ENCODE measurements around the gene FILIP1L.

The FILIP1L gene

DNA sequence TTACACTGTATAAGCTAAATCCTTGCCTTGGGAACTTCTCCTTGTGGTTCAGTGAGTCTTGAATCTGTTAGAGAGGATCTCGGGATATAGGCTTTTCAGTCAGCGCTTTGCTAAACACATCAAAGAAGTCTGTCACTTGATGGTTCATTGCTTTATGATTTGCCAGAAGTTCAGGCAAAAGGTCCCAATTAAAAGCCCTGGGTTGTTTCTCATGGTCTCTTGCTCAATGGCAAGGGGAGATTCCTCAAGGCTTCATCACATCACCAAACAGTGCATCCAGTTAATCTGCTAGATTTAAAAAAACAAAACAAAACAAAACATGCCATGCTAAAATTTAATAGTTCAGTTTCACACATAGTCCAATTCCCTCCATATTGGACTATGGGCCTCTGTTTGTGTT, 114.8 kb downstream of the FILIP1L start:
- TF ChIP-seq, protein P1, sequence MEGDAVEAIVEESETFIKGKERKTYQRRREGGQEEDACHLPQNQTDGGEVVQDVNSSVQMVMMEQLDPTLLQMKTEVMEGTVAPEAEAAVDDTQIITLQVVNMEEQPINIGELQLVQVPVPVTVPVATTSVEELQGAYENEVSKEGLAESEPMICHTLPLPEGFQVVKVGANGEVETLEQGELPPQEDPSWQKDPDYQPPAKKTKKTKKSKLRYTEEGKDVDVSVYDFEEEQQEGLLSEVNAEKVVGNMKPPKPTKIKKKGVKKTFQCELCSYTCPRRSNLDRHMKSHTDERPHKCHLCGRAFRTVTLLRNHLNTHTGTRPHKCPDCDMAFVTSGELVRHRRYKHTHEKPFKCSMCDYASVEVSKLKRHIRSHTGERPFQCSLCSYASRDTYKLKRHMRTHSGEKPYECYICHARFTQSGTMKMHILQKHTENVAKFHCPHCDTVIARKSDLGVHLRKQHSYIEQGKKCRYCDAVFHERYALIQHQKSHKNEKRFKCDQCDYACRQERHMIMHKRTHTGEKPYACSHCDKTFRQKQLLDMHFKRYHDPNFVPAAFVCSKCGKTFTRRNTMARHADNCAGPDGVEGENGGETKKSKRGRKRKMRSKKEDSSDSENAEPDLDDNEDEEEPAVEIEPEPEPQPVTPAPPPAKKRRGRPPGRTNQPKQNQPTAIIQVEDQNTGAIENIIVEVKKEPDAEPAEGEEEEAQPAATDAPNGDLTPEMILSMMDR (IDR thresholded peaks at IDR 0.05; ENCODE audit: low read depth, low read length): no peak
- no peak for DNase-seq (ENCODE audit: low read depth, low spot score)
- in situ Hi-C loops (cut with HindIII; ENCODE audit: low sequenced_read_pairs): no loop called here
- H3K4me3 ChIP-seq (ENCODE audit: low read depth, low read length): no peak overlapping the region

DNA sequence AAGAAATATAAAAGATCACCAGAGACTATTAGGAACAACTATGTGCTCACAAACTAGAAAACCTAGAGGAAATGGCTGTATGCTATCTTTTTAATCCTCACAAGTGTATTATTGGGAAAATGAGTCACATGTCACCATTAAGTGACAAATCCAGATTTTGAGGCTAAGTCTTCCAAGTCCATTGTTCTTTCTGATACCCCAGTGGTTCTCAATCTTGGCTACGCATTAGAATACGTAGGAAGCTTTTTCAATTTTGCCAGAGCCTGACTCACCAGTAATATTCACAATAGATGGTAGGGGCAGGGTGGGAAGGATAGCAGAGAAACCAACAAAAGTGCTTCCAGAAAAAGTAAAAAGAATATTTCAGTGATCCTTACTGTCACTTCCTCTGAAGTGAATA, 117.0 kb downstream of the FILIP1L start:
- in situ Hi-C loops (cut with HindIII; ENCODE audit: low sequenced_read_pairs): no loop called here
- H3K4me3 ChIP-seq (ENCODE audit: low read depth, low read length): no peak overlapping the region
- peak; percentile 32 for DNase-seq (ENCODE audit: low read depth, low spot score)
- TF ChIP-seq, protein P1 (IDR thresholded peaks at IDR 0.05; ENCODE audit: low read depth, low read length): no peak

DNA sequence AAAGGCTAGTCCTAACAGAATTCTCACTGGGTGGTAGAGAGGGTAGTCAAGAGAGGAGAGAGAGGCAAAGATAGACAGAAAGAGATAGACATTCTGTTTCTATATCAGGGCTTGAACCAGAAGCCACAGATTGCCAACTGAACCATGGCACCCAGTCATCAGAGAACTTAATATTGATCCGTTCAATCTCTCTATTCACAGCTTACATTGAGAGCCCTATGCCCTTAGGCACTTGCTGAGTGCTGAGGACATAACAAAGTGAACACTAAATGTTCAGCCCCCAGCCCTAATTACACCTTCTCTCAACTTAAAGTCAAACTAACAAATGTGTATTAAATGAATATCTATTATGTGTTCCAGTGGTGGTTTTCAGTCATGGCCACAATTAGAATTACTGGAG, 124.1 kb downstream of the FILIP1L start:
- DNase-seq (ENCODE audit: low read depth, low spot score): no peak
- no peak overlapping the region for H3K4me3 ChIP-seq (ENCODE audit: low read depth, low read length)
- TF ChIP-seq, protein P1 (IDR thresholded peaks at IDR 0.05; ENCODE audit: low read depth, low read length): no peak
- in situ Hi-C loops (cut with HindIII; ENCODE audit: low sequenced_read_pairs): no loop called here

DNA sequence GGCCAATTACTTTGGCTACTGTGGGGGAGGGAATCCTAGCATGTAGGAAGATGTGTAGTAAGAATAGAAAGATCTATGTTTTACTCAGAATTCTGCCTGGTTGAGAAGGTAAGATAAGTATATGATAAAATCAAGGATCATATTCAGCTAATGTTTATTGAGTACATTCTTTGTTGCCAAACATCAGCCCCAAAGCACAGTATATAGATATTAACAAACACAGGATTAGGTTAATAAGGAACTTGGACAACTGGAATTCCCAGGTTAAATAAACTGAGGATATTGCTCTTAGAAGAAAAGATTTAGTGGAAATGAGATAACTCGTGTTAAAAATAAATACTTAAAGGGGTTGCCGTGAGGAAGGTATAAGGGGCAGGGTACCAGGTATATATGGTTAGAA, 129.6 kb downstream of the FILIP1L start:
- H3K4me3 ChIP-seq (ENCODE audit: low read depth, low read length): no peak overlapping the region
- in situ Hi-C loops (cut with HindIII; ENCODE audit: low sequenced_read_pairs): no loop called here
- DNase-seq (ENCODE audit: low read depth, low spot score): no peak
- TF ChIP-seq, protein P1 (IDR thresholded peaks at IDR 0.05; ENCODE audit: low read depth, low read length): no peak

DNA sequence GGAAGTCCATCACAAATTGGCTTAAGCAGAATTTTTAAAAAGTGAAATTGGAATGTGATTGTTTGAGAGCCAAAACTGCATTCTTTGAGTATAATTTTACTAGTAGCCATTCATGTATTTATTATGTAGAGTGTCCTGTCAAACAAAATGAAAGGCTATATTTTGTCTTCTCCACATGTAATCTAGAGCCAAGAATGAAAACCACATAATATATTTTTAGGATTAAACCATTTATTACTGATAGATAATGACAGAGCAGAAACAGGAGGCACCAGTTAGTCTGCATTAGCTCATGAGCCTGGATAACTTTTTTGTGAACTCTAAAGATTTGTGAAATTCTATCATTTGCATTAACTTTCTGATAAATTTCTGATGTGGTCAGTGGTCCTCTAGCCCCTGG, 130.2 kb downstream of the FILIP1L start:
- in situ Hi-C loops (cut with HindIII; ENCODE audit: low sequenced_read_pairs): no loop called here
- no peak overlapping the region for H3K4me3 ChIP-seq (ENCODE audit: low read depth, low read length)
- no peak for DNase-seq (ENCODE audit: low read depth, low spot score)
- TF ChIP-seq, protein P1 (IDR thresholded peaks at IDR 0.05; ENCODE audit: low read depth, low read length): no peak

DNA sequence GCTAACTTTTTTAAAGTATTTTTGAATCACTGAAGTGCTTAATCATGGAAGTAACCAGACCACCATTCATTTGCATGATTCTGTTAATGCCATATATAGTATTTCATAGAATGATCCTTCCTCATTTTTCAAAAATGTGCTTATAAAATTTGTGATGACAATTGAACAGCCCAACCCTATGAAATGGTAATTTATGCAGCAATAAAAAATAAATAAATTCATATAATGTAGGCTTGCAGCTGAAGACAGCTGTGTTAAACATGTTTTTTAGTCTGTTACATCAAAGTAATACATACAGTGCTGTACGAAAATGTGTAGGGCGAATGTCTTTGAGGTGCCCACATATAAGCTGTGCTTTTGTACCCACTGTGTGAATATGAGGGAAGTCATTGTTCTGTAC, 131.7 kb downstream of the FILIP1L start:
- DNase-seq (ENCODE audit: low read depth, low spot score): no peak
- in situ Hi-C loops (cut with HindIII; ENCODE audit: low sequenced_read_pairs): no loop called here
- TF ChIP-seq, protein P1 (IDR thresholded peaks at IDR 0.05; ENCODE audit: low read depth, low read length): no peak
- no peak overlapping the region for H3K4me3 ChIP-seq (ENCODE audit: low read depth, low read length)

DNA sequence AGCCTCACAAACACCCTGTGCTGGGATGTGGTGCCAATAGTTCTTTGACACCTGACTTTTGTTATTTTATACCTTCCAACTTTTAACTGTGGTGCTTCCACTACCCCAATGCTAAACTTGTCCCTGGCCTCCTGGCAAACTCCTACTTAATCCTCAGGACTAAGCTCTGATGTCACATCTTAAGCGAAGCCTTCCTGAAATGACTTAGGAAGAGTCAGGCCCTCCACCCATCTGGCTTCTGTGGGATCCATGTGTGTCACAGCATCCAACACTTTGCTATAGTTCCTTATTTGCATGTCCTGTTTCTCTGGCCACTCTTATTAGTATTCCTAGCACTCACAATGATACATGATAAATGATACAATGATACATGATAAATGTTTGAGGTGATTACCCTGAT, 133.2 kb downstream of the FILIP1L start:
- in situ Hi-C loops (cut with HindIII; ENCODE audit: low sequenced_read_pairs): no loop called here
- TF ChIP-seq, protein P1 (IDR thresholded peaks at IDR 0.05; ENCODE audit: low read depth, low read length): no peak
- H3K4me3 ChIP-seq (ENCODE audit: low read depth, low read length): no peak overlapping the region
- no peak for DNase-seq (ENCODE audit: low read depth, low spot score)
